Measurements from ENCODE around the gene PDCL2. TPM values are rescaled to one million over a fixed set of nuclear protein-coding genes. Genes with fewer than 3 reads are reported as not detected.

Gene PDCL2
- total and polyA plus RNA-seq, 2 of the 8 experiments (the other 6 are each of a cell fraction or from before 2014, with no cell fraction given), result not detected

GRCh38 chr4:55528491-55528890, 63.6 kb downstream of the PDCL2 start:
- Histone ChIP-seq H3K9ac (replicated peaks in 1 of 4; ENCODE audit: extremely low read depth in 1 of 4, low read depth in 3 of 4, low read length in 3 of 4) (no peak overlapping the region), H3K56ac (replicated peaks; ENCODE audit: insufficient read length, low read depth, low read length) (no peak overlapping the region), H3K27ac (ENCODE audit: low read depth, low read length) (no peak overlapping the region; the same call in 1 of the 2 replicates), H3K23me2 (ENCODE audit: low read depth, low read length) (no peaks in the 10 kb centered on the region), H3K4me3 (ENCODE audit: extremely low read depth in 1 of 4, insufficient read depth in 2 of 4, low read depth in 3 of 4, low read length in 4 of 4) (no peak overlapping the region), H3K4me2 (ENCODE audit: insufficient read depth in 1 of 2, low read depth in 2 of 2, low read length in 2 of 2) (peak overlapping the region; percentile 7 to 52; a peak in 2 of 4 replicates), H3K36me3 (ENCODE audit: control insufficient read depth in 2 of 4, insufficient read depth in 4 of 4, low read length in 3 of 4) (no peaks in the 10 kb centered on the region), H4K20me1 (replicated peaks in 1 of 2; ENCODE audit: control insufficient read depth in 1 of 2, insufficient read depth in 2 of 2, low read length in 2 of 2) (no peaks in the 10 kb centered on the region), H2AFZ (ENCODE audit: low read length) (no peak overlapping the region), H2AK5ac (ENCODE audit: low read depth, low read length) (no peak overlapping the region), H2BK5ac (ENCODE audit: low read depth, low read length) (no peak overlapping the region), H2BK120ac (replicated peaks; ENCODE audit: low read depth, low read length) (no peak overlapping the region), H3K14ac (ENCODE audit: insufficient read length) (no peak overlapping the region), H2BK20ac (ENCODE audit: low read length) (no peak overlapping the region), H3K4me1 (replicated peaks in 1 of 4; ENCODE audit: control insufficient read depth in 3 of 4, insufficient read depth in 4 of 4, low read length in 3 of 4) (0 out of 7 replicates have a peak, but pooled peaks cover 0 to 4% (median 0%) of the 10 kb centered on the region in 4 experiments), H2BK12ac (ENCODE audit: low read depth, low read length) (no peak overlapping the region), H3K79me2 (ENCODE audit: control insufficient read depth in 1 of 2, insufficient read depth in 2 of 2, low read length in 2 of 2) (peaks cover 0 to 90% of the 10 kb centered on the region in 2 experiments; a peak in 2 of 4 replicates), H4K8ac (ENCODE audit: extremely low read depth, insufficient read depth, low read length) (no peak overlapping the region), H3K9me3 (ENCODE audit: insufficient read depth in 2 of 2, low read depth in 1 of 2, low read length in 1 of 2) (no peaks in the 10 kb centered on the region), H3K18ac (ENCODE audit: extremely low read depth, low read length) (no peak overlapping the region), H2BK15ac (ENCODE audit: low read length) (no peak overlapping the region), H4K91ac (replicated peaks; ENCODE audit: insufficient read length, low read length) (no peak overlapping the region), H3K27me3 (replicated peaks in 1 of 4; ENCODE audit: control insufficient read depth in 3 of 4, extremely low read depth in 1 of 4, insufficient read depth in 3 of 4, low read length in 3 of 4) (no peaks in the 10 kb centered on the region), H3K23ac (ENCODE audit: insufficient read length) (no peak overlapping the region), H3K79me1 (ENCODE audit: low read depth, low read length) (no peaks in the 10 kb centered on the region; the same call in 1 of the 2 replicates), H4K5ac (ENCODE audit: insufficient read length, low read depth, low read length) (no peak overlapping the region), H3K4ac (replicated peaks; ENCODE audit: insufficient read length, low read depth, low read length) (no peak overlapping the region)
- ChIA-PET CTCF (ENCODE audit: partially characterized antibody) (interaction anchor here (0.6 kb wide), 1 partner anchor 9 kb away, joined by 3 read pairs; no protein-coding TSS in a partner anchor), POLR2A (ENCODE audit: partially characterized antibody) (no interaction called here)
- DNase-seq (ENCODE audit: low read depth in 1 of 2, low spot score in 2 of 2), result no peak
- no peak for FAIRE-seq
- WGBS, 2 experiments (ENCODE audit: extremely low coverage in 1 of 2, insufficient coverage in 1 of 2, insufficient read length in 1 of 2, insufficient replicate concordance in 2 of 2, low coverage in 1 of 2, low lambda C conversion rate in 2 of 2, missing lambda C conversion rate in 1 of 2), result 82% methylated on average over 3 of the region's 3 CpGs; no CpG with 5 or more reads in 1 of the 2 experiments
- TF ChIP-seq SP2 (IDR thresholded peaks at IDR 0.05; ENCODE audit: low read length) (no peak), SUZ12 (IDR thresholded peaks at IDR 0.05; ENCODE audit: low read length) (no peak), TBP (IDR thresholded peaks at IDR 0.05; ENCODE audit: low read depth, low read length) (no peak), EZH2 (IDR thresholded peaks at IDR 0.05; ENCODE audit: low read depth, low read length, severe bottlenecking) (no peak), SIX5 (IDR thresholded peaks at IDR 0.05; ENCODE audit: low read depth, low read length) (no peak), SP4 (IDR thresholded peaks at IDR 0.05; ENCODE audit: low read length) (no peak), ATF2 (IDR thresholded peaks at IDR 0.05; ENCODE audit: low read length) (no peak), CBX8 (IDR thresholded peaks at IDR 0.05; ENCODE audit: borderline replicate concordance, low read depth, low read length) (no peak), POLR2A (IDR thresholded peaks at IDR 0.05; ENCODE audit: control extremely low read depth in 1 of 2, low read depth in 2 of 2, low read length in 2 of 2) (no peak), HDAC6 (IDR thresholded peaks at IDR 0.05; ENCODE audit: low read depth, low read length) (no peak), SIN3A (conservative IDR thresholded peaks at IDR 0.05 in 1 of 2, IDR thresholded peaks at IDR 0.05 in 1 of 2; ENCODE audit: low read depth in 1 of 2, low read length in 2 of 2) (no peak), RXRA (IDR thresholded peaks at IDR 0.05; ENCODE audit: insufficient read depth, low read depth, low read length) (no peak), GTF2F1 (IDR thresholded peaks at IDR 0.05; ENCODE audit: borderline replicate concordance, low read depth, low read length) (no peak)

All from H1 (cell line).